ENCODE data around the gene MFAP4. TPM values are rescaled to one million over a fixed set of nuclear protein-coding genes. Genes with fewer than 3 reads are reported as not detected.

The MFAP4 gene
- total RNA-seq, 1 donor from 2014 or later = 270 TPM

GRCh38 chr17:19361944-19362276 lies 25.1 kb downstream of the MFAP4 start:
- no peaks in the 10 kb centered on the region for H3K27me3 ChIP-seq
- H3K4me3 ChIP-seq = peak overlapping the region; percentile 84
- intact Hi-C loops (cut with DNase I) = no loop called here
- TF ChIP-seq, protein P1, sequence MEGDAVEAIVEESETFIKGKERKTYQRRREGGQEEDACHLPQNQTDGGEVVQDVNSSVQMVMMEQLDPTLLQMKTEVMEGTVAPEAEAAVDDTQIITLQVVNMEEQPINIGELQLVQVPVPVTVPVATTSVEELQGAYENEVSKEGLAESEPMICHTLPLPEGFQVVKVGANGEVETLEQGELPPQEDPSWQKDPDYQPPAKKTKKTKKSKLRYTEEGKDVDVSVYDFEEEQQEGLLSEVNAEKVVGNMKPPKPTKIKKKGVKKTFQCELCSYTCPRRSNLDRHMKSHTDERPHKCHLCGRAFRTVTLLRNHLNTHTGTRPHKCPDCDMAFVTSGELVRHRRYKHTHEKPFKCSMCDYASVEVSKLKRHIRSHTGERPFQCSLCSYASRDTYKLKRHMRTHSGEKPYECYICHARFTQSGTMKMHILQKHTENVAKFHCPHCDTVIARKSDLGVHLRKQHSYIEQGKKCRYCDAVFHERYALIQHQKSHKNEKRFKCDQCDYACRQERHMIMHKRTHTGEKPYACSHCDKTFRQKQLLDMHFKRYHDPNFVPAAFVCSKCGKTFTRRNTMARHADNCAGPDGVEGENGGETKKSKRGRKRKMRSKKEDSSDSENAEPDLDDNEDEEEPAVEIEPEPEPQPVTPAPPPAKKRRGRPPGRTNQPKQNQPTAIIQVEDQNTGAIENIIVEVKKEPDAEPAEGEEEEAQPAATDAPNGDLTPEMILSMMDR (IDR thresholded peaks at IDR 0.05) = no peak
- H3K9me3 ChIP-seq = no peaks in the 10 kb centered on the region
- ATAC-seq (no peak), DNase-seq (no peak)
- no peaks in the 10 kb centered on the region for H3K4me1 ChIP-seq
- peak overlapping the region; percentile 86 for H3K27ac ChIP-seq
- no peaks in the 10 kb centered on the region for H3K36me3 ChIP-seq

- no peak for ATAC-seq
- Histone ChIP-seq H3K27ac (no peak overlapping the region), H3K36me3 (no peaks in the 10 kb centered on the region), H3K4me3 (no peak overlapping the region), H3K9me3 (no peaks in the 10 kb centered on the region), H3K27me3 (no peaks in the 10 kb centered on the region), H3K4me1 (no peaks in the 10 kb centered on the region)
- intact Hi-C loops (cut with DNase I) = no loop called here
- DNase-seq = no peak
- TF ChIP-seq, protein P1 (IDR thresholded peaks at IDR 0.05) = no peak
Measured at GRCh38 chr17:19361326-19361725, 25.7 kb downstream of the MFAP4 start.

GRCh38 chr17:19360772-19361171 lies 26.2 kb downstream of the MFAP4 start:
- no peaks in the 10 kb centered on the region for H3K9me3 ChIP-seq
- DNase-seq = no peak
- intact Hi-C loops (cut with DNase I) = no loop called here
- no peaks in the 10 kb centered on the region for H3K27me3 ChIP-seq
- no peak for ATAC-seq
- no peak overlapping the region for H3K27ac ChIP-seq
- TF ChIP-seq, protein P1 (IDR thresholded peaks at IDR 0.05) = no peak
- no peaks in the 10 kb centered on the region for H3K36me3 ChIP-seq
- no peak overlapping the region for H3K4me3 ChIP-seq
- H3K4me1 ChIP-seq = no peaks in the 10 kb centered on the region

- ATAC-seq (no peak), DNase-seq (no peak)
- Histone ChIP-seq H3K36me3 (no peaks in the 10 kb centered on the region), H3K4me1 (no peaks in the 10 kb centered on the region), H3K4me3 (no peak overlapping the region), H3K27me3 (no peaks in the 10 kb centered on the region), H3K27ac (no peak overlapping the region), H3K9me3 (no peaks in the 10 kb centered on the region)
- intact Hi-C loops (cut with DNase I) = no loop called here
- TF ChIP-seq, protein P1 (IDR thresholded peaks at IDR 0.05) = no peak
Measured at GRCh38 chr17:19359856-19360255, 27.1 kb downstream of the MFAP4 start.

DNA sequence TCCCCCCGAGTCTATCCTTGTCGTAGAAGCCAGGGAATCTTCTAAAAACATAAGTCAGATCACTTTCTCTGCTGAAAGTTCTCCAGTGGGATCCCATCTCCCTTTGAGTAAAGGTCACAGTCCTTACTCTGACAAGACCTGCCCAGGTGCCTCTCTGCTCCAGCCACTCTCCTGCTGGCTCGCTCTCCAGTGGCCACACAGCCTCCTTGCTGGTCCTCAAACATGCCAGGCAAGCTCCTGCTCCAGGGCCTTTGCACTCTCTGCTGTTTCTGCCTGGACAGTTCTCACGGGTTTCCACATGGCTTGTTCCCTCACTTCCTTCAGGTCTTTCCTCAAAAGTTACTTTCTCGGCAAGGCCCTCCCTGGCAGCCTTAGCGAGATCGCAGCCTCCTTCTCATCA lies 27.8 kb downstream of the MFAP4 start:
- TF ChIP-seq, protein P1 (IDR thresholded peaks at IDR 0.05) = no peak
- no peak for DNase-seq

DNA sequence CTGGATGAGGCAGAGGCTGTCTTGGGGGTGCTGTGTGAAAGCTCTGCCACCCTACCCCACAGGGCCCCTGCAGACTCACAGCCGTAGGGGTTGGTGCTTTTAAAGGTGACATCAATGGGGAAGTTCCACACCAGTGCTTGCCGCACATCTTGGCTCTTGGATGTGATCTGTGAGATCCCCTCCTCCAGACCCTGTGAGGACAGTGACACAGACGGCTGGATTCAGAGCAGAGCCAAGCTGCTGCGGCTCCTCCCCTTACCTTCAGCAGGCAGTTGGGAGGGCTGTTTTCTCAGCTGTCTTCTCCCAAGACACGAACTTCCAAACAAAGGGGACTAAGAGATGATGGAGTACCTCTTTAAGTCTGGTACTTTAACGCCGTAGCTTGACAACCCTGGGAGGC lies 29.2 kb downstream of the MFAP4 start:
- no peaks in the 10 kb centered on the region for H3K9me3 ChIP-seq
- TF ChIP-seq, protein P1 (IDR thresholded peaks at IDR 0.05) = no peak
- no peak for DNase-seq

More for the DNA sequence above, 27.8 kb downstream of the MFAP4 start:
- Histone ChIP-seq H3K27ac (no peak overlapping the region), H3K27me3 (no peaks in the 10 kb centered on the region), H3K4me3 (no peak overlapping the region), H3K36me3 (no peaks in the 10 kb centered on the region), H3K9me3 (no peaks in the 10 kb centered on the region), H3K4me1 (no peaks in the 10 kb centered on the region)
- no peak for ATAC-seq
- intact Hi-C loops (cut with DNase I) = no loop called here

More for the DNA sequence above, 29.2 kb downstream of the MFAP4 start:
- Histone ChIP-seq H3K36me3 (no peaks in the 10 kb centered on the region), H3K4me1 (no peaks in the 10 kb centered on the region), H3K4me3 (no peak overlapping the region), H3K27me3 (no peaks in the 10 kb centered on the region), H3K27ac (no peak overlapping the region)
- intact Hi-C loops (cut with DNase I) = no loop called here
- no peak for ATAC-seq

Data from upper lobe of right lung (tissue), 1 donor.